GM06990 (cell line): ENCODE data around the gene VCX2.

ENCODE experiments used
- DNase-seq: peaks from one replicate; pipeline ENCODE4 v3.0.0-alpha.2; 2011; ENCODE audit not compliant: insufficient read length; ENCODE audit errors: extremely low read depth
- H3K27me3 ChIP-seq: replicated peaks from 2 replicates; pipeline ENCODE4 v1.6.0; 2011; ENCODE audit warnings: low read length; ENCODE audit not compliant: control insufficient read depth, insufficient read depth
- H3K36me3 ChIP-seq: 2 replicates; pipeline ENCODE4 v1.5.1; 2011; ENCODE audit warnings: low read length; ENCODE audit not compliant: control insufficient read depth, insufficient read depth
- H3K4me3 ChIP-seq: replicated peaks from 2 replicates; pipeline ENCODE4 v1.5.1; 2011; ENCODE audit warnings: low read depth, mild to moderate bottlenecking, control low read depth, low read length
- TF ChIP-seq, protein P1 (sequence below): IDR thresholded peaks from 2 replicates; pipeline ENCODE4 v1.5.1; 2011; ENCODE audit warnings: low read length, control low read depth, mild to moderate bottlenecking, inconsistent platforms; ENCODE audit not compliant: insufficient read depth, poor library complexity, severe bottlenecking

The VCX2 gene

DNA sequence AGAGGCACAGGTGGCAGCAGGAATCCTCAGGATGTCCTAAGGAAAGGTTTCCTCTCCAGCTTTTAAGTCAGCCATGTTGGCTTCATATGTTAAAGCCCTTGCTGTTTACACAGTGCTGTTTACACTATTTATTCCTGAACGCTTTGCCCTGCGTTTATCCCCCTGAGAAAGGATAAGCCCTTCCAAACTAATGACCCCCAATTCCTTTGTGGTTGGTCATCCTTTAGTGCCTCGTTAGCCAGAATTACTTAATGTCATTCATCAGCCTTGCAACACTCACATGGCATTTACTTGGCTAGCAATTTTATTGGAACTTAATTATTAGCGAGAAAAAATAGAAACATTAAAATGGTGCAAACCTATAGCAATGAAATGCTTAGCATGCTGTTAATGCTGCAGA is 23.8 kb downstream of the VCX2 start:
- TF ChIP-seq, protein P1, sequence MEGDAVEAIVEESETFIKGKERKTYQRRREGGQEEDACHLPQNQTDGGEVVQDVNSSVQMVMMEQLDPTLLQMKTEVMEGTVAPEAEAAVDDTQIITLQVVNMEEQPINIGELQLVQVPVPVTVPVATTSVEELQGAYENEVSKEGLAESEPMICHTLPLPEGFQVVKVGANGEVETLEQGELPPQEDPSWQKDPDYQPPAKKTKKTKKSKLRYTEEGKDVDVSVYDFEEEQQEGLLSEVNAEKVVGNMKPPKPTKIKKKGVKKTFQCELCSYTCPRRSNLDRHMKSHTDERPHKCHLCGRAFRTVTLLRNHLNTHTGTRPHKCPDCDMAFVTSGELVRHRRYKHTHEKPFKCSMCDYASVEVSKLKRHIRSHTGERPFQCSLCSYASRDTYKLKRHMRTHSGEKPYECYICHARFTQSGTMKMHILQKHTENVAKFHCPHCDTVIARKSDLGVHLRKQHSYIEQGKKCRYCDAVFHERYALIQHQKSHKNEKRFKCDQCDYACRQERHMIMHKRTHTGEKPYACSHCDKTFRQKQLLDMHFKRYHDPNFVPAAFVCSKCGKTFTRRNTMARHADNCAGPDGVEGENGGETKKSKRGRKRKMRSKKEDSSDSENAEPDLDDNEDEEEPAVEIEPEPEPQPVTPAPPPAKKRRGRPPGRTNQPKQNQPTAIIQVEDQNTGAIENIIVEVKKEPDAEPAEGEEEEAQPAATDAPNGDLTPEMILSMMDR, result no peak
- H3K4me3 ChIP-seq, result no peak overlapping the region
- H3K27me3 ChIP-seq, result no peaks in the 10 kb centered on the region
- no peaks in the 10 kb centered on the region for H3K36me3 ChIP-seq
- DNase-seq, result no peak

GRCh38 chrX:8144925-8145324 is 26.1 kb downstream of the VCX2 start:
- no peak for DNase-seq
- no peaks in the 10 kb centered on the region for H3K36me3 ChIP-seq
- H3K4me3 ChIP-seq, result no peak overlapping the region
- no peaks in the 10 kb centered on the region for H3K27me3 ChIP-seq
- TF ChIP-seq, protein P1, result no peak

GRCh38 chrX:8141896-8142295 is 29.2 kb downstream of the VCX2 start:
- Histone ChIP-seq H3K27me3 (no peaks in the 10 kb centered on the region), H3K36me3 (no peaks in the 10 kb centered on the region), H3K4me3 (no peak overlapping the region)
- DNase-seq, result no peak
- TF ChIP-seq, protein P1, result no peak

DNA sequence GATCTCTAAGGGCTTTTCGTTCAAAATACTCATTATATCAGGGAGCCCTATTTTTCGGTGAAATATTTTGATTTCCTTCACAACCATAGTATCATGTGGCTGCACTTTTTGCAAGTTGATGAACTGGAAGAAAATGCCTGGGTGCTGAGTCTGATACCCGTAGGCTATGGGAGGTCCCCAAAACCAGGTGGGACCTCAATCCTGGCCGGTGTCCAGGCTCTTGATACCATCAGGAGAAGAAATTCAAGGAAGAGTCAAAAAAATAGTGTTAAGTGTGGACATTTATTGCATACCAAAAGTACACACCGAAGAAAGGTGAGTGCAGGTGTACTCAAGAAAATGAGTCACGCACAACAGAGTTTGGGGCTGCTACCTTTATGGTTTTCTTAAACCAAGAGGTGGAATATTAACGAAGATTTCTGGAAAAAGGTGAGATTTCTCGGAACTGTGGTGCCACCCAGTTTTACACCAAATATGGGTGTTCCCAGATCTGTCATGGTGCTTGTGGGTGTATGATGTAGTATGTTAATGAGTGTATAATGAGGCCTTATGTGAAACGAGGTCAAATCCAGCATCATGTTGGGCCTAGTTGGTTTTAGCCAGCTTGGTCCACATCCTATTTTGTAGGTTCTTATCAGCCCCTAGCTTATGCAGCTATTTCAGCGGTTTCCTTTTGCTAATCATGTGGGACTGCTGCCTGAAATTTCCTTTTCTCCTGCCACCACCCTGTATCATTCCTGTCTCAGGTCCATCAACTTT is 29.9 kb downstream of the VCX2 start:
- DNase-seq, result no peak
- H3K27me3 ChIP-seq, result no peaks in the 10 kb centered on the region
- H3K4me3 ChIP-seq, result no peak overlapping the region
- TF ChIP-seq, protein P1, result no peak
- H3K36me3 ChIP-seq, result no peaks in the 10 kb centered on the region

DNA sequence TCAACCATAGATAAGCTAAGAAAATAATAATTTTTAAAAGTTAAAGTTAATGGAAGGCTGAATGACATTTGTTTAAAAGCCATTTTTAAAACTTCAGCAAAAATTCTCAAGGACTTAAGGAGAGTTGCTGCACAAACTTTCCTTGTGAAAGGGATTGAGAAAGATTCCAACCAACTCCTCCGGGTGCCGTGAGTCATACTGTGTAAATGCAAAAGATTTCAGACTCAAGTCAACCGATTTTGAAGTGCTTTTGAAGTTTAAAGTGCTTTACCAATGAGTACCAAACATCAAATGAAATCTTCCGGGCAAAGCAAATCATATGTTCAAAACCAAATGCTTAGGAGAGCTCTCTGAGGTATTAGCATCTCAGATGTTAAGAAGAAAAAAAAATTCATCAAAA is 31.4 kb downstream of the VCX2 start:
- TF ChIP-seq, protein P1, result no peak
- no peak overlapping the region for H3K4me3 ChIP-seq
- H3K27me3 ChIP-seq, result no peaks in the 10 kb centered on the region
- DNase-seq, result no peak
- H3K36me3 ChIP-seq, result no peaks in the 10 kb centered on the region

DNA sequence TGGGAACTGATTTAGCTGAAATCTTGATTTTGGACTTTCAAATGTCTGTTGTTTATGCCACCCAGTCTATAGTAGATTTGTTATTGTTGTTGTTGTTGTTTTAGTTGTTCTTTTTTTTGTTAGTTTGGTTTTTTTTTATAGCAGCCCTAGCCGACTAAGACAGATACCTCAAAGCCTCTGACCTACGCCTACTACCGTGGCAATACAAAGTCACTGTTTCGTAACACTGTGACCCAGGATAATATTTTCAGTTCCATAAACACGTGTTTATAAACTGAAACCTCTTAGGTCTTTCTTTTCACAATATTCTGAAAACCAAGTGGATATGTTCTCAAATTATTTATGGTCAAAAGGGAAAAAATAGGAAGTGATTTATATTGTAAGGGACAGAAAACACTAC is 32.8 kb downstream of the VCX2 start:
- H3K4me3 ChIP-seq, result no peak overlapping the region
- H3K27me3 ChIP-seq, result no peaks in the 10 kb centered on the region
- no peak for DNase-seq
- TF ChIP-seq, protein P1, result no peak
- no peaks in the 10 kb centered on the region for H3K36me3 ChIP-seq
